OCI-LY1 (cell line): ENCODE results near the gene CCL17.

Experiments used
- H2AFZ ChIP-seq: fragments of 200-600 bp; sonication (generic), shearing (Covaris generic); 2 replicates; pipeline ENCODE4 v1.6.0; 2014; ENCODE audit warnings: antibody characterized with exemption, mild to moderate bottlenecking, low read length
- H3F3A ChIP-seq: fragments of 200-600 bp; sonication (generic), shearing (Covaris generic); 2 replicates; pipeline ENCODE4 v1.6.0; 2014; ENCODE audit warnings: mild to moderate bottlenecking, antibody characterized with exemption, low read length, moderate library complexity; ENCODE audit not compliant: insufficient read depth
- H3K27ac ChIP-seq: fragments of 200-600 bp; sonication (generic); 2 replicates; pipeline ENCODE4 v1.5.1; 2014; ENCODE audit warnings: low read length, mixed run types, mild to moderate bottlenecking, low read depth; ENCODE audit not compliant: poor library complexity, severe bottlenecking
- H3K27me3 ChIP-seq: fragments of 200-600 bp; sonication (generic); 2 replicates; pipeline ENCODE4 v1.6.0; 2014; ENCODE audit warnings: antibody characterized with exemption, mild to moderate bottlenecking, low read length, moderate library complexity; ENCODE audit not compliant: insufficient read depth
- H3K36me3 ChIP-seq: fragments of 200-600 bp; sonication (generic); 2 replicates; pipeline ENCODE4 v1.6.1; 2014; ENCODE audit warnings: mild to moderate bottlenecking, antibody characterized with exemption, low read length, moderate library complexity, mixed read lengths; ENCODE audit not compliant: insufficient read depth
- H3K4me1 ChIP-seq: fragments of 200-600 bp; sonication (generic); 2 replicates; pipeline ENCODE4 v1.5.1; 2014; ENCODE audit warnings: mild to moderate bottlenecking, low read length, moderate library complexity; ENCODE audit not compliant: insufficient read depth, severe bottlenecking
- H3K4me2 ChIP-seq: fragments of 200-600 bp; sonication (generic), shearing (Covaris generic); 2 replicates; pipeline ENCODE4 v1.6.1; 2014; ENCODE audit warnings: low read length
- H3K4me3 ChIP-seq: fragments of 200-600 bp; sonication (generic); 2 replicates; pipeline ENCODE4 v1.5.1; 2014; ENCODE audit warnings: low read length, low read depth, mild to moderate bottlenecking, mixed read lengths; ENCODE audit not compliant: poor library complexity, severe bottlenecking
- H3K79me2 ChIP-seq: fragments of 200-600 bp; shearing (Covaris generic); 2 replicates; pipeline ENCODE4 v1.6.1; 2016; ENCODE audit warnings: mixed run types, low read length, mixed read lengths; ENCODE audit not compliant: insufficient read depth
- H3K9ac ChIP-seq: fragments of 200-600 bp; sonication (generic), shearing (Covaris generic); 2 replicates; pipeline ENCODE4 v1.6.1; 2014; ENCODE audit warnings: mild to moderate bottlenecking, low read length, mixed read lengths
- H3K9me2 ChIP-seq: fragments of 200-600 bp; sonication (generic), shearing (Covaris generic); 2 replicates; pipeline ENCODE4 v1.6.1; 2014; ENCODE audit warnings: low read depth, mild to moderate bottlenecking, low read length, mixed read lengths
- H3K9me3 ChIP-seq: fragments of 200-600 bp; shearing (Covaris generic); 2 replicates; pipeline ENCODE4 v1.6.1; 2014; ENCODE audit warnings: low read length, mixed read lengths
- H4K20me1 ChIP-seq: fragments of 200-600 bp; sonication (generic), shearing (Covaris generic); 2 replicates; pipeline ENCODE4 v1.6.0; 2016; ENCODE audit warnings: mild to moderate bottlenecking, low read length; ENCODE audit not compliant: insufficient read depth
- CTCF ChIP-seq: fragments of 200-600 bp; sonication (generic), shearing (Covaris generic); IDR thresholded peaks from 2 replicates; pipeline ENCODE4 v1.5.1; 2017; ENCODE audit warnings: mild to moderate bottlenecking, antibody characterized with exemption, low read length, moderate library complexity, mixed read lengths
- EZH2 ChIP-seq: fragments of 200-600 bp; sonication (generic), shearing (Covaris generic); IDR thresholded peaks from 2 replicates; pipeline ENCODE4 v1.8.0; 2017; ENCODE audit warnings: borderline replicate concordance, mixed run types, mild to moderate bottlenecking, antibody characterized with exemption, low read length, moderate library complexity, mixed read lengths

The CCL17 gene

GRCh38 chr16:57413301-57413730, 8.7 kb downstream of the CCL17 start:
- Histone ChIP-seq H3K36me3 (no peaks in the 10 kb centered on the region), H3K4me3 (no peak overlapping the region), H3K9me3 (no peaks in the 10 kb centered on the region), H3K4me1 (peaks cover 8% of the 10 kb centered on the region), H3K79me2 (no peaks in the 10 kb centered on the region), H3K9me2 (no peaks in the 10 kb centered on the region), H3K27me3 (peaks cover 10% of the 10 kb centered on the region; the same call in 1 of the 2 replicates), H3K9ac (no peak overlapping the region), H3F3A (no peaks in the 10 kb centered on the region), H4K20me1 (no peaks in the 10 kb centered on the region), H3K27ac (no peak overlapping the region), H2AFZ (no peak overlapping the region), H3K4me2 (no peak overlapping the region)
- TF ChIP-seq EZH2 (no peak), CTCF (no peak)

- TF ChIP-seq EZH2 (no peak), CTCF (no peak)
- H2AFZ ChIP-seq, result no peak overlapping the region
- no peaks in the 10 kb centered on the region for H4K20me1 ChIP-seq
- no peaks in the 10 kb centered on the region for H3K79me2 ChIP-seq
- H3K9me2 ChIP-seq, result no peaks in the 10 kb centered on the region
- H3K4me3 ChIP-seq, result no peak overlapping the region
- no peak overlapping the region for H3K9ac ChIP-seq
- H3K27ac ChIP-seq, result no peak overlapping the region
- peaks cover 8% of the 10 kb centered on the region for H3K4me1 ChIP-seq
- H3K36me3 ChIP-seq, result no peaks in the 10 kb centered on the region
- no peaks in the 10 kb centered on the region for H3K9me3 ChIP-seq
- H3F3A ChIP-seq, result no peaks in the 10 kb centered on the region
- no peak overlapping the region for H3K4me2 ChIP-seq
- peaks cover 10% of the 10 kb centered on the region; the same call in 1 of the 2 replicates for H3K27me3 ChIP-seq
Measured at GRCh38 chr16:57413733-57414132, 9.2 kb downstream of the CCL17 start.

- H3K4me3 ChIP-seq, result no peak overlapping the region
- no peak overlapping the region for H3K27ac ChIP-seq
- no peak for TF ChIP-seq EZH2
- no peak for TF ChIP-seq CTCF
- no peak overlapping the region for H3K9ac ChIP-seq
- H3K4me1 ChIP-seq, result peaks cover 11% of the 10 kb centered on the region
- H3K9me2 ChIP-seq, result no peaks in the 10 kb centered on the region
- H3F3A ChIP-seq, result no peaks in the 10 kb centered on the region
- H3K4me2 ChIP-seq, result no peak overlapping the region
- H2AFZ ChIP-seq, result no peak overlapping the region
- H3K27me3 ChIP-seq, result peaks cover 9% of the 10 kb centered on the region; the same call in 1 of the 2 replicates
- H3K9me3 ChIP-seq, result no peaks in the 10 kb centered on the region
- no peaks in the 10 kb centered on the region for H3K36me3 ChIP-seq
- no peaks in the 10 kb centered on the region for H3K79me2 ChIP-seq
- H4K20me1 ChIP-seq, result no peaks in the 10 kb centered on the region
Measured at GRCh38 chr16:57416084-57416483, 11.5 kb downstream of the CCL17 start.
